COR-L47 (cell line): ENCODE data around the gene SOWAHA.
A peak's percentile ranks its signal among the peaks of the same experiment; 100 is the strongest.

Experiments used
- DNase-seq: peaks from one replicate; lab custom pipeline; 2025; lab: John Stamatoyannopoulos, UW

Gene SOWAHA

GRCh38 chr5:132825834-132826391, 12.8 kb downstream of the SOWAHA start:
- DNase-seq: no peak

GRCh38 chr5:132826424-132827082, 13.5 kb downstream of the SOWAHA start:
- DNase-seq: no peak

- no peak for DNase-seq
These were observed 15.0 kb downstream of the SOWAHA start for GRCh38 chr5:132827943-132828673.

- no peak for DNase-seq
These were observed 15.9 kb downstream of the SOWAHA start for GRCh38 chr5:132828846-132829494.

- DNase-seq: peak; percentile 78
These were observed 16.8 kb downstream of the SOWAHA start for GRCh38 chr5:132829742-132830435.

- peak; percentile 70 for DNase-seq
These were observed 17.5 kb downstream of the SOWAHA start, which contains the start of gene SHROOM1 for GRCh38 chr5:132830436-132831094. Gene SHROOM1 (minus strand): TSS chr5:132830647. CDS start chr5:132826140, 4,507 bp downstream.

- no peak for DNase-seq
These were observed 18.2 kb downstream of the SOWAHA start for GRCh38 chr5:132831095-132831860.

- no peak for DNase-seq
These were observed 19.5 kb downstream of the SOWAHA start for GRCh38 chr5:132832612-132833011.

- DNase-seq: no peak
These were observed 21.0 kb downstream of the SOWAHA start for GRCh38 chr5:132834057-132834456.

- no peak for DNase-seq
These were observed 23.8 kb downstream of the SOWAHA start for GRCh38 chr5:132836852-132837251.

GRCh38 chr5:132837868-132838267, 24.8 kb downstream of the SOWAHA start:
- DNase-seq: no peak

GRCh38 chr5:132838516-132839282, 25.6 kb downstream of the SOWAHA start:
- DNase-seq: no peak

- DNase-seq: no peak
These were observed 26.6 kb downstream of the SOWAHA start for GRCh38 chr5:132839426-132840301.

- DNase-seq: no peak
These were observed 27.2 kb downstream of the SOWAHA start for GRCh38 chr5:132840313-132840712.

GRCh38 chr5:132840896-132841295, 27.8 kb downstream of the SOWAHA start:
- DNase-seq: peak; percentile 24

- DNase-seq: no peak
These were observed 28.2 kb downstream of the SOWAHA start for GRCh38 chr5:132841305-132841704.

GRCh38 chr5:132848270-132848669, 35.2 kb downstream of the SOWAHA start:
- no peak for DNase-seq

GRCh38 chr5:132849347-132849746, 36.2 kb downstream of the SOWAHA start:
- DNase-seq: no peak

GRCh38 chr5:132850066-132850465, 37.0 kb downstream of the SOWAHA start:
- DNase-seq: no peak
